Fibroblast of lung (primary cell): ENCODE results near the gene PILRA. TPM values are rescaled to one million over a fixed set of nuclear protein-coding genes. Genes with fewer than 3 reads are reported as not detected.

Experiments used
- DNase-seq, 2 donors: peaks; one replicate each; pipeline versions ENCODE4 v3.0.0 to v3.0.0-alpha.2; 2010; ENCODE audit warnings: low read depth in 2 of 2
- H2AFZ ChIP-seq: 2 replicates; pipeline ENCODE4 v1.5.1; 2012; ENCODE audit warnings: low read length, control low read depth, inconsistent platforms
- H3K27ac ChIP-seq: 2 replicates; pipeline ENCODE4 v1.5.1; 2011; ENCODE audit warnings: low read length, control low read depth; ENCODE audit not compliant: insufficient read depth
- H3K27me3 ChIP-seq: 2 replicates; pipeline ENCODE4 v1.5.1; 2011; ENCODE audit warnings: mild to moderate bottlenecking, low read length; ENCODE audit not compliant: control insufficient read depth, insufficient read depth
- H3K36me3 ChIP-seq: 2 replicates; pipeline ENCODE4 v1.5.1; 2011; ENCODE audit warnings: low read length; ENCODE audit not compliant: control insufficient read depth, insufficient read depth
- H3K4me1 ChIP-seq: 2 replicates; pipeline ENCODE4 v1.5.1; 2011; ENCODE audit warnings: low read length; ENCODE audit not compliant: control insufficient read depth, insufficient read depth; ENCODE audit errors: extremely low read depth
- H3K4me2 ChIP-seq: 2 replicates; pipeline ENCODE4 v1.5.1; 2011; ENCODE audit warnings: low read length, control low read depth; ENCODE audit not compliant: insufficient read depth; ENCODE audit errors: extremely low read depth
- H3K4me3 ChIP-seq, 4 experiments: fragments of 200-600 bp in 1 of 4; sonication (generic) in 1 of 4; replicated peaks in 1 of 4; 2 replicates each; pipeline ENCODE4 v1.5.1; 2011 to 2016; ENCODE audit warnings: low read length in 4 of 4, low read depth in 3 of 4, mild to moderate bottlenecking in 3 of 4, control low read depth in 2 of 4, inconsistent platforms in 1 of 4, mixed read lengths in 1 of 4; ENCODE audit not compliant: insufficient read depth in 1 of 4; ENCODE audit errors: control extremely low read depth in 1 of 4
- H3K79me2 ChIP-seq: 2 replicates; pipeline ENCODE4 v1.5.1; 2012; ENCODE audit warnings: mild to moderate bottlenecking, low read length, inconsistent platforms; ENCODE audit not compliant: control insufficient read depth, insufficient read depth
- H3K9ac ChIP-seq: 2 replicates; pipeline ENCODE4 v1.5.1; 2011; ENCODE audit warnings: mild to moderate bottlenecking, low read length, control low read depth; ENCODE audit not compliant: insufficient read depth
- H3K9me3 ChIP-seq: 2 replicates; pipeline ENCODE4 v1.5.1; 2012; ENCODE audit warnings: low read depth, low read length; ENCODE audit not compliant: control insufficient read depth, insufficient read depth
- H4K20me1 ChIP-seq: 2 replicates; pipeline ENCODE4 v1.5.1; 2011; ENCODE audit warnings: low read length; ENCODE audit not compliant: control insufficient read depth, insufficient read depth; ENCODE audit errors: extremely low read depth
- EZH2 ChIP-seq: IDR thresholded peaks from 2 replicates; pipeline ENCODE4 v1.5.1; 2012; ENCODE audit warnings: low read length, control low read depth, mild to moderate bottlenecking; ENCODE audit errors: missing control alignments
- polyA plus RNA-seq, 2 donors: library from polyadenylated mRNA; depleted of rRNA in 1 of 2; stranded (reverse) in 1 of 2; unstranded in 1 of 2; fragments of >200 nt; gene quantifications; 2 replicates each; pipeline ENCODE4 v1.2.1, GENCODE V29; 2011 to 2012; ENCODE audit warnings: missing spikeins in 1 of 2
- total RNA-seq: library from RNA; depleted of rRNA; stranded (reverse); fragments of >200 nt; gene quantifications from 2 replicates; pipeline ENCODE4 v1.2.1, GENCODE V29; 2014
- TF ChIP-seq, protein P1 (sequence below), 2 donors: IDR thresholded peaks in 1 of 2; conservative IDR thresholded peaks in 1 of 2; 1 replicate in 1 of 2; 2 replicates in 1 of 2; pipeline ENCODE4 v1.5.1; 2011 to 2012; ENCODE audit warnings: low read length in 2 of 2, control low read depth in 1 of 2, inconsistent platforms in 1 of 2, low read depth in 1 of 2, mild to moderate bottlenecking in 1 of 2

The PILRA gene
- total and polyA plus RNA-seq, 2 donors (not counting 1 experiment from before 2014, with no cell fraction given), result 0.15 to 0.33 TPM

DNA sequence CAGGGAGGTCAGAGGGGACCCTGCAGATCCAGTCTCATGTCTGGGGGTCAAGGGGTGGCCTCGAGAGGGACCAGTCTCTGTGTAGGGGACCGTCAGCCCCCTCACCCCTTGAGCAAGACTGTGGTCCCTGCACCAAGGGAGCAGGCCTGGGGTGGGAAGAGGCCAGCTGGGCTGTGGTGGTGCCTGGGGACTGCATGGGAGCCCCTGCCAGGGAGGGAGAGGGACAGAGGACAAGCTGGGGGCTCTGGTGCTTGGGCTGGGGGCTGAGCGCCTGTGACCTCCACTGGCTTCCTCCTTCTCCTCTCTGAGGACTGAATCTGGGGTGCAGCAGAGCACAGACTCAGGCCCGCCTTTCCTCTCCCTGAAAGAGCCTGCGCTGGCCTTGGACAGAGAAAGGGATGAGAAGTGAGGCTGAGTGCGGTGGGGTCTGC lies 16.1 kb upstream of the PILRA start:
- no peak for TF ChIP-seq EZH2
- TF ChIP-seq, protein P1, sequence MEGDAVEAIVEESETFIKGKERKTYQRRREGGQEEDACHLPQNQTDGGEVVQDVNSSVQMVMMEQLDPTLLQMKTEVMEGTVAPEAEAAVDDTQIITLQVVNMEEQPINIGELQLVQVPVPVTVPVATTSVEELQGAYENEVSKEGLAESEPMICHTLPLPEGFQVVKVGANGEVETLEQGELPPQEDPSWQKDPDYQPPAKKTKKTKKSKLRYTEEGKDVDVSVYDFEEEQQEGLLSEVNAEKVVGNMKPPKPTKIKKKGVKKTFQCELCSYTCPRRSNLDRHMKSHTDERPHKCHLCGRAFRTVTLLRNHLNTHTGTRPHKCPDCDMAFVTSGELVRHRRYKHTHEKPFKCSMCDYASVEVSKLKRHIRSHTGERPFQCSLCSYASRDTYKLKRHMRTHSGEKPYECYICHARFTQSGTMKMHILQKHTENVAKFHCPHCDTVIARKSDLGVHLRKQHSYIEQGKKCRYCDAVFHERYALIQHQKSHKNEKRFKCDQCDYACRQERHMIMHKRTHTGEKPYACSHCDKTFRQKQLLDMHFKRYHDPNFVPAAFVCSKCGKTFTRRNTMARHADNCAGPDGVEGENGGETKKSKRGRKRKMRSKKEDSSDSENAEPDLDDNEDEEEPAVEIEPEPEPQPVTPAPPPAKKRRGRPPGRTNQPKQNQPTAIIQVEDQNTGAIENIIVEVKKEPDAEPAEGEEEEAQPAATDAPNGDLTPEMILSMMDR (conservative IDR thresholded peaks at IDR 0.05 in 1 of 2, IDR thresholded peaks at IDR 0.05 in 1 of 2; ENCODE audit: low read depth in 1 of 2, low read length in 2 of 2), result no peak
- H3K36me3 ChIP-seq, result peaks cover 28% of the 10 kb centered on the region
- DNase-seq, result no peak

GRCh38 chr7:100358027-100358856 lies 15.0 kb upstream of the PILRA start, which contains the start of gene PILRB:
TSS of gene PILRB (plus strand) at chr7:100358117. CDS start at chr7:100358303, 186 bp downstream.
- DNase-seq, result no peak
- TF ChIP-seq, protein P1 (conservative IDR thresholded peaks at IDR 0.05 in 1 of 2, IDR thresholded peaks at IDR 0.05 in 1 of 2; ENCODE audit: low read depth in 1 of 2, low read length in 2 of 2), result peak in 1 of 2 donors; percentile 9
- TF ChIP-seq EZH2, result no peak
- peaks cover 26% of the 10 kb centered on the region for H3K36me3 ChIP-seq

More for the DNA sequence above, 16.1 kb upstream of the PILRA start:
- H3K27me3 ChIP-seq, result no peaks in the 10 kb centered on the region
- H3K27ac ChIP-seq, result no peak overlapping the region
- H3K79me2 ChIP-seq, result no peaks in the 10 kb centered on the region
- H4K20me1 ChIP-seq, result no peaks in the 10 kb centered on the region
- no peak overlapping the region for H2AFZ ChIP-seq
- H3K4me3 ChIP-seq, result no peak overlapping the region
- no peak overlapping the region for H3K9ac ChIP-seq
- H3K9me3 ChIP-seq, result no peaks in the 10 kb centered on the region
- no peaks in the 10 kb centered on the region for H3K4me1 ChIP-seq
- no peak overlapping the region for H3K4me2 ChIP-seq

GRCh38 chr7:100358857-100359212 lies 14.5 kb upstream of the PILRA start:
- Histone ChIP-seq H3K4me1 (no peaks in the 10 kb centered on the region), H3K27ac (no peak overlapping the region), H3K36me3 (peaks cover 26% of the 10 kb centered on the region), H3K9ac (no peak overlapping the region), H3K27me3 (no peaks in the 10 kb centered on the region), H3K4me3 (no peak overlapping the region), H3K9me3 (no peaks in the 10 kb centered on the region), H3K4me2 (no peak overlapping the region), H3K79me2 (no peaks in the 10 kb centered on the region), H2AFZ (no peak overlapping the region), H4K20me1 (no peaks in the 10 kb centered on the region)
- DNase-seq, result no peak
- TF ChIP-seq EZH2, result no peak
- TF ChIP-seq, protein P1 (conservative IDR thresholded peaks at IDR 0.05 in 1 of 2, IDR thresholded peaks at IDR 0.05 in 1 of 2; ENCODE audit: low read depth in 1 of 2, low read length in 2 of 2), result no peak

More at GRCh38 chr7:100358027-100358856, 15.0 kb upstream of the PILRA start, which contains the start of gene PILRB:
- Histone ChIP-seq H3K4me1 (no peaks in the 10 kb centered on the region), H4K20me1 (no peaks in the 10 kb centered on the region), H3K4me2 (no peak within 1 kb of the TSS), H3K9ac (no peak within 1 kb of the TSS), H3K9me3 (no peaks in the 10 kb centered on the region), H3K79me2 (no peaks in the 10 kb centered on the region), H2AFZ (no peak within 1 kb of the TSS), H3K4me3 (no peak within 1 kb of the TSS), H3K27ac (no peak within 1 kb of the TSS), H3K27me3 (no peaks in the 10 kb centered on the region)
